Hepatocyte (in vitro differentiated cells): Measurements from ENCODE around the gene NOS1AP. TPM values are rescaled to one million over a fixed set of nuclear protein-coding genes. Genes with fewer than 3 reads are reported as not detected.

Experiments used
- DNase-seq: peaks from one replicate; pipeline ENCODE4 v3.0.0-alpha.2; 2016; ENCODE audit warnings: low spot score
- H2AFZ ChIP-seq: fragments of 200-600 bp; sonication (generic); 2 replicates; pipeline ENCODE4 v1.6.0; 2016; ENCODE audit warnings: antibody characterized with exemption, mild to moderate bottlenecking
- H3K27ac ChIP-seq: fragments of 200-600 bp; sonication (generic); 2 replicates; pipeline ENCODE4 v1.5.1; 2016; ENCODE audit warnings: mild to moderate bottlenecking
- H3K27me3 ChIP-seq: fragments of 200-600 bp; sonication (generic); 2 replicates; pipeline ENCODE4 v1.6.1; 2016
- H3K36me3 ChIP-seq: fragments of 200-600 bp; sonication (generic); replicated peaks from 2 replicates; pipeline ENCODE4 v1.5.1; 2016; ENCODE audit warnings: low read depth; ENCODE audit not compliant: insufficient read depth
- H3K4me1 ChIP-seq: fragments of 200-600 bp; sonication (generic); 2 replicates; pipeline ENCODE4 v1.5.1; 2016; ENCODE audit warnings: mild to moderate bottlenecking, moderate library complexity; ENCODE audit not compliant: insufficient read depth
- H3K4me2 ChIP-seq: fragments of 200-600 bp; sonication (generic); 2 replicates; pipeline ENCODE4 v1.6.0; 2016
- H3K4me3 ChIP-seq: fragments of 200-600 bp; sonication (generic); 2 replicates; pipeline ENCODE4 v1.5.1; 2016; ENCODE audit warnings: mild to moderate bottlenecking
- H3K79me2 ChIP-seq: fragments of 200-600 bp; sonication (generic); 2 replicates; pipeline ENCODE4 v1.6.0; 2017; ENCODE audit warnings: mild to moderate bottlenecking
- H3K9me2 ChIP-seq: fragments of 200-600 bp; sonication (generic); replicated peaks from 2 replicates; pipeline ENCODE4 v1.6.0; 2017; ENCODE audit warnings: mild to moderate bottlenecking; ENCODE audit not compliant: insufficient read depth
- H3K9me3 ChIP-seq: fragments of 200-600 bp; sonication (generic); 2 replicates; pipeline ENCODE4 v1.5.1; 2016; ENCODE audit warnings: low read depth, mild to moderate bottlenecking
- H4K20me1 ChIP-seq: fragments of 200-600 bp; sonication (generic); 2 replicates; pipeline ENCODE4 v1.6.0; 2016; ENCODE audit warnings: mild to moderate bottlenecking; ENCODE audit not compliant: insufficient read depth, poor library complexity, severe bottlenecking
- EZH2 ChIP-seq: fragments of 200-600 bp; sonication (generic); IDR thresholded peaks from 2 replicates; pipeline ENCODE4 v1.6.1; 2016; ENCODE audit warnings: antibody characterized with exemption, mild to moderate bottlenecking, borderline replicate concordance
- EZH2phosphoT487 ChIP-seq: fragments of 200-600 bp; sonication (generic); IDR thresholded peaks from one replicate; pipeline ENCODE4 v1.6.1; 2018; ENCODE audit warnings: antibody characterized with exemption, mild to moderate bottlenecking, low read depth, moderate library complexity; ENCODE audit not compliant: unreplicated experiment, severe bottlenecking
- WGBS: methylation state at CpG from one replicate; pipeline ENCODE4 v1.1.6; 2016; ENCODE audit warnings: low lambda C conversion rate; ENCODE audit errors: missing lambda C conversion rate; 5-methylcytosine and 5-hydroxymethylcytosine counted together
- polyA plus RNA-seq: library from polyadenylated mRNA; unstranded; fragments of >200 nt; fragmentation: Nextera tagmentation; extraction: Ambion mirVana; gene quantifications from 2 replicates; pipeline ENCODE4 v1.2.1, GENCODE V29; 2016
- total RNA-seq: library from RNA; depleted of rRNA; stranded (reverse); fragments of >200 nt; gene quantifications from 2 replicates; pipeline ENCODE4 v1.2.3, GENCODE V29; 2014
- TF ChIP-seq, protein P1 (sequence below): fragments of 200-600 bp; sonication (generic); IDR thresholded peaks from 2 replicates; pipeline ENCODE4 v1.5.1; 2016; ENCODE audit warnings: antibody characterized with exemption, mild to moderate bottlenecking; ENCODE audit not compliant: poor library complexity

Gene NOS1AP
- total and polyA plus RNA-seq, 2 experiments from 2014 or later = 0.97 to 4.4 TPM

DNA sequence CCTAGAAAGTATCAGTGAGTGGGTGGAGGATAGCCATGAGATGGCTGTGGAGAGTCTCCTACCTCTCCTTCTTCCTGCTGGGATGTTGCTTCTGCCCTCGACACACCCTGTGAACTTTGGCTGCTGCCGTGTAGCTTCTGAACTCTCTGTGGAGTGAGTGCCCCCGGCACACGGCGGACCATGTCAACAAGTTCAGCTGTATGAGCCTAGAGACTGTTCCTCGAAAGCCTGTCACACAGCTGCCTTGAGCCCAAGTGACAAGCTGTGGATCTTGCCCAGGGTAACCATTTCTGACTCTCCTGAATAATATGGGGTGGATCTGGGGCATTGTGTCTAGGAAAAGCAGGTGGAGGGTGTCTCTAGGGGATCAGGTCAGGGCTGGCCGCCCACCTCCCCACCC, 143.2 kb downstream of the NOS1AP start:
- Histone ChIP-seq H3K27me3 (no peaks in the 10 kb centered on the region), H3K4me3 (no peak overlapping the region), H2AFZ (no peak overlapping the region), H3K9me2 (no peaks in the 10 kb centered on the region), H3K9me3 (no peaks in the 10 kb centered on the region), H3K27ac (no peak overlapping the region), H3K79me2 (peaks cover 16% of the 10 kb centered on the region), H3K4me1 (peaks cover 9% of the 10 kb centered on the region), H3K36me3 (no peaks in the 10 kb centered on the region), H3K4me2 (no peak overlapping the region), H4K20me1 (no peaks in the 10 kb centered on the region)
- TF ChIP-seq EZH2 = no peak
- no peak for DNase-seq
- 79% methylated on average over 7 of the region's 7 CpGs for WGBS

DNA sequence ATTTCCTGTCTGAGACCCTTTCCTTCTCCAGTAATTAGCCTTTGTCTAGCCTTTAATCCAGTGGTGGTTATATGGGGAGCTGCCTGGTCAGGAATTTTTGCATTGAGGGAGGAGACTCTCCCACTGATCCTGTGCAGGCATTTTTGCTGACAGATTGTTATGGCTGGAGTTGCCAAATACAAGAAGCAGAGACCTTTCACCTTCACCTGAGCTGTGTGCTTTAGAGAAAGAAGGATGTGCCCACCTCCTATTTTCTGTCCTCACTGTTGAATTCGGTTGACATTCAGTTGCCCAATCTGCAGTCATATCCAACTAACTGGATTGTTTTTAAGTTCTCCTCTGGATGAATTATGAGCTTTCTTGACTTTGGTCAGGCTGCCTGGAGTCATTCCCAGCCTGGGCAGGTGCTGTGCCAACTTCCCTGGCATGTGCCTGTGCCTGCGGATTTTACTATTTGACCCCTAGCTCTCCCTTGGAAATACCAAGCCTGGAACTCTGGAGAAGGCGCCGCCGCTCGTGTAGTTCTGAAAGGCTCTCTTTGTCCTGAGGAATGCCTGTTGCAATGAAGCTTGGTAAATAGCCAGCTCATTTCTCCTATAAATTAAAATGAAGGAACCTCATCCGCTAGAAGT, 143.9 kb downstream of the NOS1AP start:
- H2AFZ ChIP-seq = no peak overlapping the region
- peaks cover 9% of the 10 kb centered on the region for H3K4me1 ChIP-seq
- no peaks in the 10 kb centered on the region for H3K9me3 ChIP-seq
- H4K20me1 ChIP-seq = no peaks in the 10 kb centered on the region
- H3K27me3 ChIP-seq = no peaks in the 10 kb centered on the region
- no peaks in the 10 kb centered on the region for H3K9me2 ChIP-seq
- H3K27ac ChIP-seq = no peak overlapping the region
- peak; percentile 24 for DNase-seq
- H3K79me2 ChIP-seq = peaks cover 16% of the 10 kb centered on the region
- H3K4me2 ChIP-seq = peak overlapping the region; percentile 36
- 55% methylated on average over 7 of the region's 7 CpGs for WGBS
- H3K36me3 ChIP-seq = no peaks in the 10 kb centered on the region
- no peak overlapping the region for H3K4me3 ChIP-seq
- TF ChIP-seq EZH2phosphoT487 = no peak
- TF ChIP-seq EZH2 = no peak
- TF ChIP-seq, protein P1, sequence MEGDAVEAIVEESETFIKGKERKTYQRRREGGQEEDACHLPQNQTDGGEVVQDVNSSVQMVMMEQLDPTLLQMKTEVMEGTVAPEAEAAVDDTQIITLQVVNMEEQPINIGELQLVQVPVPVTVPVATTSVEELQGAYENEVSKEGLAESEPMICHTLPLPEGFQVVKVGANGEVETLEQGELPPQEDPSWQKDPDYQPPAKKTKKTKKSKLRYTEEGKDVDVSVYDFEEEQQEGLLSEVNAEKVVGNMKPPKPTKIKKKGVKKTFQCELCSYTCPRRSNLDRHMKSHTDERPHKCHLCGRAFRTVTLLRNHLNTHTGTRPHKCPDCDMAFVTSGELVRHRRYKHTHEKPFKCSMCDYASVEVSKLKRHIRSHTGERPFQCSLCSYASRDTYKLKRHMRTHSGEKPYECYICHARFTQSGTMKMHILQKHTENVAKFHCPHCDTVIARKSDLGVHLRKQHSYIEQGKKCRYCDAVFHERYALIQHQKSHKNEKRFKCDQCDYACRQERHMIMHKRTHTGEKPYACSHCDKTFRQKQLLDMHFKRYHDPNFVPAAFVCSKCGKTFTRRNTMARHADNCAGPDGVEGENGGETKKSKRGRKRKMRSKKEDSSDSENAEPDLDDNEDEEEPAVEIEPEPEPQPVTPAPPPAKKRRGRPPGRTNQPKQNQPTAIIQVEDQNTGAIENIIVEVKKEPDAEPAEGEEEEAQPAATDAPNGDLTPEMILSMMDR = no peak

DNA sequence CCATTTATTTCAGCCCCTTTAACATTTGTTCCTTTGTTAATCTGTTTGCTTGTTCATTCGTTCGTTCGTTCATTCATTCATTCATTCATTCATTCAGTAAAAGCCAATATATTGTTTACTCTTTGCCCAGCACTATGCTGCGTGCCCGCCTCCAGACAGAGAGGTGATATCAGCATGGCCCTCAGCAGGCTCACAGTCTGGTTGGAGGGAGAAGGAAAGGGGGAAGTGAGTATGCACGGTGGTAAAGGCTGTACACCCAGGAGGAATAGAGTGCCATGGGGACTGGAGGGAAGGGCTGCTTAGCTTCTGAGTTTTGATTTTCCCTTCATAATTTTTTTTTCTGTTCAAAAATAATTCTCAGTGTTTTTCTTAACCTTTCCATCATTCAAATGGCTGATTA, 144.7 kb downstream of the NOS1AP start:
- 90% methylated on average over 6 of the region's 6 CpGs for WGBS
- H3K4me1 ChIP-seq = peaks cover 9% of the 10 kb centered on the region
- H2AFZ ChIP-seq = no peak overlapping the region
- no peaks in the 10 kb centered on the region for H3K9me3 ChIP-seq
- DNase-seq = no peak
- H3K9me2 ChIP-seq = no peaks in the 10 kb centered on the region
- H3K79me2 ChIP-seq = peaks cover 16% of the 10 kb centered on the region
- H3K4me2 ChIP-seq = no peak overlapping the region
- TF ChIP-seq EZH2phosphoT487 (no peak), EZH2 (no peak)
- TF ChIP-seq, protein P1 = no peak
- H4K20me1 ChIP-seq = no peaks in the 10 kb centered on the region
- no peaks in the 10 kb centered on the region for H3K27me3 ChIP-seq
- no peak overlapping the region for H3K4me3 ChIP-seq
- no peak overlapping the region for H3K27ac ChIP-seq
- no peaks in the 10 kb centered on the region for H3K36me3 ChIP-seq

DNA sequence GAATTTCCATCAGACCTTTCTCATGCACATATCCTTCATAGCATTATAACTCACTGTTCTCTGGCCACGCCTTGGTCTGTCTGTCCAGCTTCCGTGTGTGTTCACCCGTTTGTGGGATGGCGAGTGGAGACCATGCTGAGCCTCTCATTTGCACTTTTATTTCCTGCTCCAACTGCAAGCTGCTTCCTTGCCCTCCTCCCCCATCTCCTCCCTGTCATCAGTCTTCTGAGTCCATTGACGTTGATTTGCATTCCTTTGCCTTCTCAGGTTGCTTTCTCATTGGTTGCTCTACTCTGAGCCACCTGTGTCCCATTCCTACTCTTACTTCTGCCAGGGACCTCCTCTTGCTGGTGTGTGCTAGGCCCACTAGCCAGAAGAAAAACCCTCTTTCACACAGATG, 146.4 kb downstream of the NOS1AP start:
- Histone ChIP-seq H3K9me2 (no peaks in the 10 kb centered on the region), H3K4me2 (no peak overlapping the region), H3K4me1 (peaks cover 9% of the 10 kb centered on the region), H2AFZ (no peak overlapping the region), H3K79me2 (peaks cover 16% of the 10 kb centered on the region), H3K36me3 (no peaks in the 10 kb centered on the region), H3K4me3 (no peak overlapping the region), H3K9me3 (no peaks in the 10 kb centered on the region), H3K27ac (no peak overlapping the region), H3K27me3 (no peaks in the 10 kb centered on the region), H4K20me1 (no peaks in the 10 kb centered on the region)
- DNase-seq = no peak
- 65% methylated on average over 5 of the region's 5 CpGs for WGBS
- TF ChIP-seq EZH2phosphoT487 = no peak
